Calu3 (cell line): Measurements from ENCODE around the gene KDSR. TPM values are rescaled to one million over a fixed set of nuclear protein-coding genes. Genes with fewer than 3 reads are reported as not detected.
A peak's percentile ranks its signal among the peaks of the same experiment; 100 is the strongest.

Experiments used
- Bru-seq: library from RNA; stranded (reverse); fragments of 400-500 nt; gene quantifications from one replicate; lab custom pipeline; 2021; lab: Mats Ljungman, UMichigan
- BruChase-seq, 2 experiments: library from RNA; stranded (reverse); fragments of 400-500 nt; gene quantifications; one replicate each; lab custom pipeline; 2021; lab: Mats Ljungman, UMichigan
- BruUV-seq: library from RNA; stranded (reverse); fragments of 400-500 nt; replicated peaks from 2 replicates; lab custom pipeline; 2021; lab: Mats Ljungman, UMichigan
- CTCF ChIA-PET: fragments of 300-600 bp; sonication (Branson Sonifier 250); formaldehyde crosslinking; loops from one replicate; lab custom pipeline; 2022; ENCODE audit warnings: antibody characterized with exemption; lab: Charles Lee
- DNase-seq: peaks from one replicate; pipeline ENCODE4 v3.0.0; 2022
- H3K27ac Mint-ChIP-seq: one replicate; pipeline ENCODE4 v1.8.0; 2022; ENCODE audit warnings: mixed read lengths; ENCODE audit not compliant: unreplicated experiment
- H3K27me3 Mint-ChIP-seq: one replicate; pipeline ENCODE4 v1.8.0; 2022; ENCODE audit warnings: mixed read lengths; ENCODE audit not compliant: unreplicated experiment
- H3K36me3 Mint-ChIP-seq: one replicate; pipeline ENCODE4 v1.8.0; 2022; ENCODE audit warnings: mild to moderate bottlenecking, moderate library complexity, mixed read lengths; ENCODE audit not compliant: insufficient read depth, unreplicated experiment
- H3K4me1 Mint-ChIP-seq: one replicate; pipeline ENCODE4 v1.8.0; 2022; ENCODE audit warnings: mild to moderate bottlenecking, low read depth, mixed read lengths; ENCODE audit not compliant: unreplicated experiment
- H3K4me3 Mint-ChIP-seq: one replicate; pipeline ENCODE4 v1.8.0; 2022; ENCODE audit warnings: mild to moderate bottlenecking, low read depth, moderate library complexity, mixed read lengths; ENCODE audit not compliant: unreplicated experiment
- H3K9me3 Mint-ChIP-seq: one replicate; pipeline ENCODE4 v1.8.0; 2022; ENCODE audit warnings: low read depth, mixed read lengths; ENCODE audit not compliant: unreplicated experiment
- CTCF ChIP-seq: fragments of 200-600 bp; IDR thresholded peaks from one replicate; pipeline ENCODE4 v1.8.0; 2022; ENCODE audit warnings: antibody characterized with exemption; ENCODE audit not compliant: unreplicated experiment
- intact Hi-C: fragments of 100-400 bp; cut with micrococcal nuclease; formaldehyde crosslinking; loops from one replicate; pipeline ENCODE4 v1.10.0; 2022; ENCODE audit not compliant: unreplicated experiment
- long read RNA-seq: library from polyadenylated mRNA; stranded (forward); transcript quantifications from one replicate; pipeline ENCODE4 v2.0.0, GENCODE V29; 2022
- total RNA-seq: library from RNA; stranded (reverse); gene quantifications from 2 replicates; pipeline ENCODE4 v1.2.3, GENCODE V29; 2022

KDSR gene
- 53.3 and 59.3 TPM in 2 replicates for total RNA-seq
- Bru-seq, nascent RNA, result percentile 85 among the genes with signal in this experiment
- BruChase-seq, experiment 1, labeled RNA remaining after a 6-hour chase, result percentile 88 among the genes with signal in this experiment
- BruChase-seq, experiment 2, labeled RNA remaining after a 2-hour chase, result percentile 83 among the genes with signal in this experiment
- long read RNA-seq, full-length matches to known transcripts, result 35 of 73 reads
- long read RNA-seq, partial matches to known transcripts, result 3 of 73 reads
- long read RNA-seq, other reads (novel, unspliced or antisense), result 35 of 73 reads

- no peak for TF ChIP-seq CTCF
- intact Hi-C loops, result loop anchor here (5.0 kb wide), 1 partner anchor 70 kb away; no protein-coding TSS in a partner anchor
- Mint-ChIP-seq H3K9me3 (peaks cover 4% of the 10 kb centered on the region), H3K4me3 (peak within 1 kb of the TSS; percentile 89), H3K4me1 (peaks cover 8% of the 10 kb centered on the region), H3K27ac (peak within 1 kb of the TSS; percentile 85), H3K36me3 (peaks cover 45% of the 10 kb centered on the region), H3K27me3 (no peaks in the 10 kb centered on the region)
- TSS peak; percentile 56 for BruUV-seq
- DNase-seq, result peak; percentile 97
- CTCF ChIA-PET, result interaction anchor here (0.9 kb wide), 1 partner anchor 18 kb away, joined by 3 read pairs; no protein-coding TSS in a partner anchor
These were observed at the start of gene KDSR for GRCh38 chr18:63367053-63367953. Gene KDSR, minus strand, starts transcription at chr18:63367206. Its CDS starts 88 bp downstream, at chr18:63367118.

GRCh38 chr18:63412953-63413352 is 45.9 kb upstream of the KDSR start:
- CTCF ChIA-PET, result interaction anchor here (0.7 kb wide), 1 partner anchor 1680 kb away, joined by 3 read pairs; no protein-coding TSS in a partner anchor
- DNase-seq, result no peak
- no peaks in the 10 kb centered on the region for H3K27me3 Mint-ChIP-seq
- BruUV-seq, result no TSS peak
- TF ChIP-seq CTCF, result no peak
- H3K9me3 Mint-ChIP-seq, result no peaks in the 10 kb centered on the region
- intact Hi-C loops, result no loop called here
- peaks cover 19% of the 10 kb centered on the region for H3K4me1 Mint-ChIP-seq
- no peak overlapping the region for H3K4me3 Mint-ChIP-seq
- H3K27ac Mint-ChIP-seq, result no peak overlapping the region
- H3K36me3 Mint-ChIP-seq, result peaks cover 36% of the 10 kb centered on the region

- BruUV-seq, result no TSS peak
These were observed 43.8 kb upstream of the KDSR start for GRCh38 chr18:63410792-63411191.

More at GRCh38 chr18:63410792-63411191, 43.8 kb upstream of the KDSR start:
- Mint-ChIP-seq H3K4me3 (no peak overlapping the region), H3K9me3 (no peaks in the 10 kb centered on the region), H3K27me3 (no peaks in the 10 kb centered on the region), H3K27ac (no peak overlapping the region), H3K4me1 (peaks cover 27% of the 10 kb centered on the region), H3K36me3 (peaks cover 43% of the 10 kb centered on the region)
- TF ChIP-seq CTCF, result no peak
- CTCF ChIA-PET, result interaction anchor here (0.7 to 0.9 kb wide), 2 partner anchors 17 to 22 kb away, joined by 3 read pairs; no protein-coding TSS in a partner anchor
- DNase-seq, result no peak
- intact Hi-C loops, result no loop called here
